Heart right ventricle (tissue), 16 donors: Measurements from ENCODE around the gene SLC25A47. TPM values are rescaled to one million over a fixed set of nuclear protein-coding genes. Genes with fewer than 3 reads are reported as not detected.

ENCODE experiments used
- ATAC-seq, 8 donors: fragments of 200-7000 bp; cut with Tn5 transposase; one replicate each; pipeline ENCODE4 v1.9.1; 2020; ENCODE audit warnings: mild to moderate bottlenecking in 8 of 8, moderate library complexity in 8 of 8, moderate number of reproducible peaks in 1 of 8
- DNase-seq, 2 donors: peaks; one replicate each; pipeline ENCODE4 v3.0.0-alpha.2; 2020
- H3K27ac ChIP-seq, 10 donors: fragments of 200-600 bp; sonication (generic) in 2 of 10; one replicate each; pipeline versions ENCODE4 v1.5.0 to v1.8.0; 2020 to 2022; ENCODE audit warnings: mild to moderate bottlenecking in 3 of 10
- H3K27me3 ChIP-seq, 7 donors: fragments of 200-600 bp; one replicate each; pipeline ENCODE4 v1.8.0; 2021 to 2022; ENCODE audit warnings: mild to moderate bottlenecking in 2 of 7
- H3K36me3 ChIP-seq, 9 donors: fragments of 200-600 bp; sonication (generic) in 1 of 9; one replicate each; pipeline versions ENCODE4 v1.5.0 to v1.8.0; 2020 to 2022; ENCODE audit warnings: mild to moderate bottlenecking in 2 of 9
- H3K4me1 ChIP-seq, 9 donors: fragments of 200-600 bp; sonication (generic) in 1 of 9; one replicate each; pipeline versions ENCODE4 v1.5.0 to v1.8.0; 2020 to 2022; ENCODE audit warnings: mild to moderate bottlenecking in 4 of 9
- H3K4me3 ChIP-seq, 10 donors: fragments of 200-600 bp; sonication (generic) in 2 of 10; one replicate each; pipeline versions ENCODE4 v1.5.0 to v1.8.0; 2020 to 2022; ENCODE audit warnings: mild to moderate bottlenecking in 7 of 10, moderate library complexity in 2 of 10
- H3K9me3 ChIP-seq, 11 donors: fragments of 200-600 bp in 10 of 11; sonication (generic) in 2 of 11; one replicate each; pipeline versions ENCODE4 v1.5.0 to v1.8.0; 2013 to 2022; ENCODE audit warnings: mild to moderate bottlenecking in 2 of 11, control low read depth in 1 of 11, moderate library complexity in 1 of 11
- WGBS, 2 donors: extraction: QIAGEN DNeasy Blood & Tissue Kit; methylation state at CpG; one replicate each; pipeline ENCODE4 v1.1.7; 2013; ENCODE audit warnings: inconsistent platforms in 1 of 2; 5-methylcytosine and 5-hydroxymethylcytosine counted together
- intact Hi-C, 10 donors: fragments of 100-400 bp; cut with DNase I; formaldehyde crosslinking; loops; one replicate each; pipeline versions ENCODE4 v1.11.1 to v1.14.2; 2022
- polyA plus RNA-seq, 2 donors: library from polyadenylated mRNA; stranded (reverse); fragments of 200-250 nt; gene quantifications; one replicate each; pipeline ENCODE4 v1.2.3, GENCODE V29; 2013
- total RNA-seq, 10 donors: library from RNA; stranded (reverse); fragmentation: NEBNext Ultra II Directional in 3 of 10; extraction: Animal tissue kit (Norgen Biotek cat#: 25700) in 3 of 10; gene quantifications; one replicate each; pipeline versions ENCODE4 v1.2.1 to v1.2.4, GENCODE V29; 2021 to 2023
- TF ChIP-seq, protein P1 (sequence below), 9 donors: fragments of 200-600 bp; sonication (generic) in 2 of 9; IDR thresholded peaks; one replicate each; pipeline versions ENCODE4 v1.5.0 to v1.8.0; 2021 to 2022; ENCODE audit warnings: antibody characterized with exemption in 9 of 9, mild to moderate bottlenecking in 5 of 9, moderate library complexity in 1 of 9
- donor health status: Arrhythmogenic right ventricular cardiomyopathy.
- donor health status: ischemic (EF 13 %, LVEDD 7.1; RV severe dilation, severe dysfunction).
- donor health status: healthy with polysubstance abuse.
- donor health status: DM: no; HTN: yes; CAD: no.
- donor health status: DM: no; HTN: no; CAD: no.
- donor health status: ischemic (EF 25% LVEDD 6.9; RV normal size, moderate dysfunction).
- donor health status: ischemic (EF 25% LVEDD 5.7; RV mildly dilated, moderate dysfunction).
- donor health status: healthy.
- donor health status: DM: yes; HTN: yes; CAD: no.
- donor health status: Ischemic cardiomyopathy.
- donor health status: ischemic (EF 35%, LVEDD 5.7; RV mildly dilated, moderate dysfunction).
- donor health status: nonischemic (EF 11% LVEDD 7.7; RV severe dilation, severe dysfunction).
- donor health status: DM: yes; HTN: yes; CAD: no.
- donor health status: PGD.
- donor health status: ischemic (EF 29% LVEDD 5.4; RV normal size, mild dysfunction).
- donor health status: nonischemic (EF 23%, LVEDD 6.1; RV moderate dilation, normal function).

SLC25A47 gene
- total and polyA plus RNA-seq, 12 donors: not detected

GRCh38 chr14:100288382-100289185, 34.6 kb upstream of the SLC25A47 start:
- intact Hi-C loops: loop anchor here in 2 of 10 donors (5.0 kb wide), 2 partner anchors 46 to 89 kb away; partner anchors contain the start of gene WDR25 (in 1 of the 2)
- Histone ChIP-seq H3K4me1 (peaks cover 0 to 60% (median 32%) of the 10 kb centered on the region in 9 donors), H3K27ac (no peak overlapping the region), H3K27me3 (no peaks in the 10 kb centered on the region), H3K4me3 (no peak overlapping the region), H3K9me3 (no peaks in the 10 kb centered on the region), H3K36me3 (peaks cover 0 to 27% (median 0%) of the 10 kb centered on the region in 9 donors)
- 77 to 81% methylated on average over 12 of the region's 12 CpGs for WGBS, 2 donors
- DNase-seq (no peak), ATAC-seq (no peak)
- TF ChIP-seq, protein P1, sequence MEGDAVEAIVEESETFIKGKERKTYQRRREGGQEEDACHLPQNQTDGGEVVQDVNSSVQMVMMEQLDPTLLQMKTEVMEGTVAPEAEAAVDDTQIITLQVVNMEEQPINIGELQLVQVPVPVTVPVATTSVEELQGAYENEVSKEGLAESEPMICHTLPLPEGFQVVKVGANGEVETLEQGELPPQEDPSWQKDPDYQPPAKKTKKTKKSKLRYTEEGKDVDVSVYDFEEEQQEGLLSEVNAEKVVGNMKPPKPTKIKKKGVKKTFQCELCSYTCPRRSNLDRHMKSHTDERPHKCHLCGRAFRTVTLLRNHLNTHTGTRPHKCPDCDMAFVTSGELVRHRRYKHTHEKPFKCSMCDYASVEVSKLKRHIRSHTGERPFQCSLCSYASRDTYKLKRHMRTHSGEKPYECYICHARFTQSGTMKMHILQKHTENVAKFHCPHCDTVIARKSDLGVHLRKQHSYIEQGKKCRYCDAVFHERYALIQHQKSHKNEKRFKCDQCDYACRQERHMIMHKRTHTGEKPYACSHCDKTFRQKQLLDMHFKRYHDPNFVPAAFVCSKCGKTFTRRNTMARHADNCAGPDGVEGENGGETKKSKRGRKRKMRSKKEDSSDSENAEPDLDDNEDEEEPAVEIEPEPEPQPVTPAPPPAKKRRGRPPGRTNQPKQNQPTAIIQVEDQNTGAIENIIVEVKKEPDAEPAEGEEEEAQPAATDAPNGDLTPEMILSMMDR (IDR thresholded peaks at IDR 0.05): no peak

GRCh38 chr14:100289916-100290606, 33.1 kb upstream of the SLC25A47 start:
- DNase-seq (no peak), ATAC-seq (no peak)
- peaks cover 0 to 27% (median 0%) of the 10 kb centered on the region in 9 donors for H3K36me3 ChIP-seq
- peaks cover 0 to 64% (median 27%) of the 10 kb centered on the region in 9 donors for H3K4me1 ChIP-seq
- H3K27me3 ChIP-seq: no peaks in the 10 kb centered on the region
- intact Hi-C loops: loop anchor here in 2 of 10 donors (5.0 kb wide), 2 partner anchors 48 to 87 kb away; partner anchors contain the start of gene WDR25 (in 1 of the 2)
- H3K27ac ChIP-seq: no peak overlapping the region
- no peaks in the 10 kb centered on the region for H3K9me3 ChIP-seq
- 56 to 67% methylated on average over 9 of the region's 9 CpGs for WGBS, 2 donors
- H3K4me3 ChIP-seq: no peak overlapping the region
- TF ChIP-seq, protein P1 (IDR thresholded peaks at IDR 0.05): no peak

DNA sequence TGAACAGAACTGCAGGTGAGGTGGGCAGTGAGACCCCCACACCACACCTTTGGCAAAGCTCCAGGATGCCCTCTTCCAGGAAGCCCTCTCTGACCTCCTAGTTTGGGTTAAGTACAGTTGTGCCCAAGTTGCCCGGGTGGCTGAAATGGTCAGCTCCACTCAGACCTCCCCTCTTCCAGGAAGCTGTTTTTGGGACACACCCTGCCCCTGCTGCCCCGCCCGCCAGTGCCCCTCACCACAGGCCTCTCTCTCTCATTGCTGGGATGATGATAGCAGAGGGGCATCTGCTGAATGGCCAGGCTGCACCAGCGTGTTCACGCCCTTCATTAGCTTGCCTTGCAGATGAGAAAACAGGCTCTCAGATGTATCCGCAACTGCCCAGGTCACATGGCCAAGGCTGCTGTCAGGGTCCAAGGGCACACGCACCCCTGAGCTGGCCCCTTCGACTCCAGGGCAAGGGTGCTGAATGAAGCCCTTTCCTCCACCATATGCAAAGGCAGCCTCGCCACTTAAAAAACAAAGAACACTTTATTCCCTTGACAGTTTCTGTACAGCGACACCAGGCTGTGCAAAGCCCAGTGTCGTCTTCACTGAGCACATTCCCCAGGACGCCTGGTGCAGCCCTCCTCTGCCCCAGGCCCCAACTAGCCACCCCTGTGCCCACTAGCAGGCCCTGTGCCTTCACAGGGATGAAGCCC, 32.4 kb upstream of the SLC25A47 start:
- intact Hi-C loops: no loop called here
- no peak for ATAC-seq
- H3K9me3 ChIP-seq: no peaks in the 10 kb centered on the region
- peaks cover 0 to 27% (median 0%) of the 10 kb centered on the region in 9 donors for H3K36me3 ChIP-seq
- no peaks in the 10 kb centered on the region for H3K27me3 ChIP-seq
- 86 to 88% methylated on average over 12 of the region's 12 CpGs for WGBS, 2 donors
- H3K4me3 ChIP-seq: no peak overlapping the region
- H3K4me1 ChIP-seq: peaks cover 0 to 63% (median 24%) of the 10 kb centered on the region in 9 donors
- no peak for DNase-seq
- no peak overlapping the region for H3K27ac ChIP-seq
- TF ChIP-seq, protein P1 (IDR thresholded peaks at IDR 0.05): no peak
